ENCODE measurements around the gene KRT39.

GRCh38 chr17:40915721-40916256 lies 51.0 kb downstream of the KRT39 start:
- no peak for TF ChIP-seq REST (IDR thresholded peaks at IDR 0.05; ENCODE audit: low read depth, low read length)
- TF ChIP-seq TCF7 (IDR thresholded peaks at IDR 0.05; ENCODE audit: borderline replicate concordance) = 0 out of 2 replicates have a peak, but pooled peaks have one; percentile 43
- TF ChIP-seq POLR2A (IDR thresholded peaks at IDR 0.05; ENCODE audit: low read depth, low read length) = no peak
- no peak for TF ChIP-seq CTCF (IDR thresholded peaks at IDR 0.05 in 2 of 3, conservative IDR thresholded peaks at IDR 0.05 in 1 of 3; ENCODE audit: control insufficient read depth in 2 of 3, extremely low read depth in 1 of 3, insufficient read depth in 1 of 3, low read depth in 3 of 3, low read length in 3 of 3)
- no peak for TF ChIP-seq ZBTB4 (CRISPR knock-in tag; IDR thresholded peaks at IDR 0.05)
- peak in 1 of 2 experiments; percentile 66; a peak in 1 of 4 replicates for TF ChIP-seq EP300 (IDR thresholded peaks at IDR 0.05; ENCODE audit: borderline replicate concordance in 1 of 2, control insufficient read depth in 1 of 2, low read depth in 2 of 2, low read length in 2 of 2)
- no peak for TF ChIP-seq ZNF384 (IDR thresholded peaks at IDR 0.05; ENCODE audit: borderline replicate concordance, low read depth, low read length)
- no peak for TF ChIP-seq PAX8 (IDR thresholded peaks at IDR 0.05)
- no peak for TF ChIP-seq KDM1A (IDR thresholded peaks at IDR 0.05; ENCODE audit: borderline replicate concordance)
- peak; percentile 65; the same call in 1 of the 3 replicates for TF ChIP-seq POU2F2 (IDR thresholded peaks at IDR 0.05; ENCODE audit: borderline replicate concordance, low read depth, low read length)
- TF ChIP-seq USF1 (IDR thresholded peaks at IDR 0.05; ENCODE audit: borderline replicate concordance, extremely low read length, insufficient read depth, low read depth, low read length) = no peak
- no peak for TF ChIP-seq YY1 (IDR thresholded peaks at IDR 0.05; ENCODE audit: low read depth, low read length)

Data from GM12878 (cell line).